ENCODE results near the gene AGPAT3. TPM values are rescaled to one million over a fixed set of nuclear protein-coding genes. Genes with fewer than 3 reads are reported as not detected.
"Not testable (repeated sequence)": the region's sequence is repeated elsewhere in the genome, so short reads cannot be mapped to it uniquely, and the experiment has no call there.

AGPAT3 gene
- polyA plus RNA-seq, 1 experiment = 36.1 TPM

DNA sequence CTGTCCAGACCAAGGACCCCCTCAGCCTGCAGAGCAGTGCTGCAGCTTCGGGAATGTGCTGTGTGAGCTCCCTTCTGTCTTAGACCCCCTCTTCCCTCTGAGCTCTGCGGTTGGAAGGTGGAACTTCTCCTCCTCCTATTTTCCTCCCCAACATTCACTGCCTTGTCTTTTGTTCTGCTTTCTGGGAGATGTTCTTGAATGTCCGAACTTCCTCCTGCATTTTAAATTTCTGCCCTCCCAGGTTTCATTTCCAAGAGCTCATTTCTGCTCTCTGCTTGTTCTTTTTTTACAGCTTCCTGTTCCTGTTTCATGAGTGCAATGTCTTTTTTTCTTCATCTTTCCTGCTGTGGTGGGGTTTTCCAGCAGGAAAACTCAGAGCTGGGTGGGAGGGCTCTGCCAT is 46.3 kb upstream of the AGPAT3 start:
- CTCF ChIA-PET = interaction anchor here (0.6 kb wide), 1 partner anchor 29 kb away, joined by 8 read pairs; no protein-coding TSS in a partner anchor
- Histone ChIP-seq H3K4me3 (ENCODE audit: low read depth, low read length) (no peak overlapping the region), H3K27me3 (ENCODE audit: control insufficient read depth, insufficient read depth, low read length) (peaks cover 7% of the 10 kb centered on the region), H3K27ac (ENCODE audit: low read depth, low read length) (no peak overlapping the region), H3K9me3 (ENCODE audit: control insufficient read depth, insufficient read depth, low read length) (peaks cover 25% of the 10 kb centered on the region)
- TF ChIP-seq, protein P1, sequence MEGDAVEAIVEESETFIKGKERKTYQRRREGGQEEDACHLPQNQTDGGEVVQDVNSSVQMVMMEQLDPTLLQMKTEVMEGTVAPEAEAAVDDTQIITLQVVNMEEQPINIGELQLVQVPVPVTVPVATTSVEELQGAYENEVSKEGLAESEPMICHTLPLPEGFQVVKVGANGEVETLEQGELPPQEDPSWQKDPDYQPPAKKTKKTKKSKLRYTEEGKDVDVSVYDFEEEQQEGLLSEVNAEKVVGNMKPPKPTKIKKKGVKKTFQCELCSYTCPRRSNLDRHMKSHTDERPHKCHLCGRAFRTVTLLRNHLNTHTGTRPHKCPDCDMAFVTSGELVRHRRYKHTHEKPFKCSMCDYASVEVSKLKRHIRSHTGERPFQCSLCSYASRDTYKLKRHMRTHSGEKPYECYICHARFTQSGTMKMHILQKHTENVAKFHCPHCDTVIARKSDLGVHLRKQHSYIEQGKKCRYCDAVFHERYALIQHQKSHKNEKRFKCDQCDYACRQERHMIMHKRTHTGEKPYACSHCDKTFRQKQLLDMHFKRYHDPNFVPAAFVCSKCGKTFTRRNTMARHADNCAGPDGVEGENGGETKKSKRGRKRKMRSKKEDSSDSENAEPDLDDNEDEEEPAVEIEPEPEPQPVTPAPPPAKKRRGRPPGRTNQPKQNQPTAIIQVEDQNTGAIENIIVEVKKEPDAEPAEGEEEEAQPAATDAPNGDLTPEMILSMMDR (IDR thresholded peaks at IDR 0.05; ENCODE audit: low read depth, low read length) = no peak
- no peak for DNase-seq (ENCODE audit: low read depth, low spot score)
- POLR2A ChIA-PET = no interaction called here

DNA sequence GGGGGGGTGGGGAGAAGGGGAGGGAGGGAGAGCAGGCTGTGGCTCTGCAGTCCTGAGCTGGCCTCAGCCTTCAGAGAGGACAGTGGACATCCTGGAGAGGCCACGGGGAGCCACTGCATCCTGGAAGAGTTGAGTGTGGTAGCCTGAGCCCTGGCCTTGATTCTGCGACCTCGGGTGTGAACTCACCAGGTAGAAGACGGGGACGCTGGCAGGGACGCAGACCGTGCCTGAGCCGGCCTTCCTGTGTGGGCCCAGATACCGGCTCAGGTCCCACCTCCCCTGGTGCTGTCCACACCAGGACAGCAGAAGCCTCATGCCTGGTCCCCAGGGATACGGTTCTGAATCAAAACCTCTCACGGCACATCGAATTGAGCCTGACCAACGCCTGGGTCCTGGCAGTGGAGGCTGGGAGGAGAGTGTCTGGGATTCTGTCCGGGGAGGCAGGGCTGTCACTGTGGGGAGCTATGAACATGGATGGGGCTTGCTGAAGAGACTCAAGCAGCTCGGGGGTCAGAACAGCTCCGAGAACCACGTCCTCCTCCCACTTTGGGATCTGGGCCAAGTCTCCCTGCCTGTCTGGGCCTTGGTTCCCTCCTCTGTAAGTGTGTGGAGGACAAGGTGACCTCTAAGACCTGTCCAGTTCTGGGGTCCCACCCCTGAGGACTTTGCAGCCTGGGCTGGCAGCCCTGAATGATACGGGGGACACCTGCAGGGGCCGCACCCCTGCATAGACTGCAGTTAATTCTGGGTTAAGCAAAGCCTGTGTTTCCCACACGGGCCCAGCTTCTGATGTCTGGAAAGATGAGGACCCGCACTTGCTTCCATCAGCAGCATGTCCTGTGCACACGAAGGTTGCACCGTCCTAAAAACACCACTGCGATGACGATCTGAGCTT is 45.3 kb upstream of the AGPAT3 start:
- no peak overlapping the region for H3K27ac ChIP-seq (ENCODE audit: low read depth, low read length)
- no peak overlapping the region for H3K4me3 ChIP-seq (ENCODE audit: low read depth, low read length)
- peaks cover 4% of the 10 kb centered on the region for H3K27me3 ChIP-seq (ENCODE audit: control insufficient read depth, insufficient read depth, low read length)
- no peak for DNase-seq (ENCODE audit: low read depth, low spot score)
- CTCF ChIA-PET = interaction anchor here (0.9 kb wide), 1 partner anchor 9 kb away, joined by 4 read pairs; no protein-coding TSS in a partner anchor
- POLR2A ChIA-PET = no interaction called here
- peaks cover 25% of the 10 kb centered on the region for H3K9me3 ChIP-seq (ENCODE audit: control insufficient read depth, insufficient read depth, low read length)
- TF ChIP-seq, protein P1 (IDR thresholded peaks at IDR 0.05; ENCODE audit: low read depth, low read length) = no peak

DNA sequence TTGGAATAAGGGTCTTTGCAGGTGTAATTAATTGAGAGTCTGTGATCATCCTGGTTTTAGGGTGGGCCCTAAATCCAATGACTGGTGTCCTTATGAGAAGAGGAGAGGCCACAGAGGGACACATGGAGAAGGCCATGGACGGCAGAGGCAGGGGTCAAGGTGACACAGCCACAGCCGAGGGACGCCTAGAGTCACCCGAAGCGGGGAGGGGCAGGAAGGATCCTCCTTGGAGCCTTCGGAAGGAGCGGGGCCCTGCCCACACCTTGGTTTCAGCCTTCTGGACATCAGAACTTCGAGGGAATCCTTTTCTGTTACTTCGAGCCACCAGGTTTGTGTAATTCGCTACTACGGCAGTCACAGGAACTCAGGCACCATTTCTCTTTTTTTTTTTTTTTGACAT is 44.6 kb upstream of the AGPAT3 start:
- ChIA-PET CTCF (no interaction called here), POLR2A (interaction anchor here (0.7 kb wide), 1 partner anchor 157 kb away, joined by 3 read pairs; no protein-coding TSS in a partner anchor)

DNA sequence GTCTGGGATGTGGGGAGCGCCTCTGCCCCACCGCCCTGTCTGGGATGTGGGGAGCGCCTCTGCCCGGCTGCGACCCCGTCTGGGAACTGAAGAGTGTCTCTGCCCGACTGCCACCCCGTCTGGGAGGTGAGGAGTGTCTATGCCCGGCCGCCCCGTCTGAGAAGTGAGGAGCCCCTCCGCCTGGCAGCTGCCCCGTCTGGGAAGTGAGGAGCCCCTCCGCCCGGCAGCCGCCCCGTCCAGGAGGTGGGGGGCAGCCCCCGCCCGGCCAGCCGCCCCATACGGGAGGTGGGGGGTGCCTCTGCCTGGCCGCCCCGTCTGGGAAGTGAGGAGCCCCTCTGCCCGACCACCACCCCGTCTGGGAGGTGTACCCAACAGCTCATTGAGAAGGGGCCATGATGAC is 42.9 kb upstream of the AGPAT3 start:
- CTCF ChIA-PET = not testable (repeated sequence)

More for the DNA sequence above, 44.6 kb upstream of the AGPAT3 start:
- DNase-seq (ENCODE audit: low read depth, low spot score) = no peak
- Histone ChIP-seq H3K4me3 (ENCODE audit: low read depth, low read length) (no peak overlapping the region), H3K9me3 (ENCODE audit: control insufficient read depth, insufficient read depth, low read length) (peaks cover 25% of the 10 kb centered on the region), H3K27ac (ENCODE audit: low read depth, low read length) (no peak overlapping the region), H3K27me3 (ENCODE audit: control insufficient read depth, insufficient read depth, low read length) (peaks cover 3% of the 10 kb centered on the region)
- TF ChIP-seq, protein P1 (IDR thresholded peaks at IDR 0.05; ENCODE audit: low read depth, low read length) = no peak

DNA sequence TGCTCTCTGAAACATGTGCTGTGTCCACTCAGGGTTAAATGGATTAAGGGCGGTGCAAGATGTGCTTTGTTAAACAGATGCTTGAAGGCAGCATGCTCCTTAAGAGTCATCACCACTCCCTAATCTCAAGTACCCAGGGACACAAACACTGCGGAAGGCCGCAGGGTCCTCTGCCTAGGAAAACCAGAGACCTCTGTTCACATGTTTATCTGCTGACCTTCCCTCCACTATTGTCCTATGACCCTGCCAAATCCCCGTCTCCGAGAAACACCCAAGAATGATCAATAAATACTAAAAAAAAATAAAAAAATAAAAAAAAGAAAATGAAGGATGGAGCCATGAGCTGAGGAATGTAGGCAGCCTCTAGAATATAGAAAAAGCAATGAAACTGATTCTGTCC is 42.3 kb upstream of the AGPAT3 start:
- POLR2A ChIA-PET; DNase-seq (ENCODE audit: low read depth, low spot score); H3K4me3 ChIP-seq (ENCODE audit: low read depth, low read length); H3K27ac ChIP-seq (ENCODE audit: low read depth, low read length); H3K27me3 ChIP-seq (ENCODE audit: control insufficient read depth, insufficient read depth, low read length): not testable (repeated sequence)
- peaks cover 20% of the 10 kb centered on the region for H3K9me3 ChIP-seq (ENCODE audit: control insufficient read depth, insufficient read depth, low read length)
- CTCF ChIA-PET = interaction anchor here (0.6 kb wide), 1 partner anchor 154 kb away, joined by 4 read pairs; no protein-coding TSS in a partner anchor

More for the DNA sequence above, 42.9 kb upstream of the AGPAT3 start:
- H3K4me3 ChIP-seq (ENCODE audit: low read depth, low read length); POLR2A ChIA-PET; H3K27me3 ChIP-seq (ENCODE audit: control insufficient read depth, insufficient read depth, low read length); H3K27ac ChIP-seq (ENCODE audit: low read depth, low read length); DNase-seq (ENCODE audit: low read depth, low spot score): not testable (repeated sequence)
- peaks cover 25% of the 10 kb centered on the region for H3K9me3 ChIP-seq (ENCODE audit: control insufficient read depth, insufficient read depth, low read length)

Measured in AG04450 (cell line).